Measurements from ENCODE around the gene DUSP14. TPM values are rescaled to one million over a fixed set of nuclear protein-coding genes. Genes with fewer than 3 reads are reported as not detected.
A peak's percentile ranks its signal among the peaks of the same experiment; 100 is the strongest.

DUSP14 gene
- polyA plus RNA-seq, 1 of the 3 experiments (the other 2 are of a cell fraction) = 85.8 TPM

- Histone ChIP-seq H3K4me3 (ENCODE audit: low read depth in 2 of 2, low read length in 1 of 2) (no peak overlapping the region), H3K9me2 (no peaks in the 10 kb centered on the region), H4K20me1 (ENCODE audit: insufficient read depth) (peaks cover 32% of the 10 kb centered on the region), H3K9me3 (no peaks in the 10 kb centered on the region), H3K27me3 (ENCODE audit: insufficient read depth) (no peaks in the 10 kb centered on the region), H3K4me2 (peak overlapping the region; percentile 26; the same call in 1 of the 2 replicates), H3K36me3 (replicated peaks in 1 of 2; ENCODE audit: control insufficient read depth in 1 of 2, insufficient read depth in 2 of 2, low read length in 1 of 2) (peaks cover 0 to 2% of the 10 kb centered on the region in 2 experiments), H3K9ac (no peak overlapping the region), H3F3A (replicated peaks; ENCODE audit: insufficient read depth) (peaks cover 34% of the 10 kb centered on the region), H3K79me2 (ENCODE audit: insufficient read depth) (peaks cover 94% of the 10 kb centered on the region), H2AFZ (ENCODE audit: low read depth) (no peak overlapping the region), H3K4me1 (ENCODE audit: control insufficient read depth in 1 of 2, insufficient read depth in 2 of 2, low read depth in 1 of 2, low read length in 1 of 2) (peaks cover 7 to 10% of the 10 kb centered on the region in 2 experiments; a peak in 3 of 4 replicates), H3K27ac (ENCODE audit: low read depth in 2 of 2, low read length in 1 of 2) (peak overlapping the region in 1 of 2 experiments; percentile 91; a peak in 2 of 4 replicates)
- WGBS (ENCODE audit: low lambda C conversion rate) = 74% methylated on average over 3 of the region's 3 CpGs
- ChIA-PET CTCF (interaction anchor here (0.6 to 1.9 kb wide), 3 partner anchors 12 to 33 kb away, joined by 4 to 5 read pairs (median 4); no protein-coding TSS in a partner anchor), POLR2A (interaction anchor here (0.5 kb wide), 1 partner anchor 68 kb away, joined by 3 read pairs; no protein-coding TSS in a partner anchor)
- DNase-seq = no peak
- TF ChIP-seq CTCF (IDR thresholded peaks at IDR 0.05) (no peak), TCF12 (IDR thresholded peaks at IDR 0.05) (no peak), MEF2A (IDR thresholded peaks at IDR 0.05; ENCODE audit: borderline replicate concordance, low read depth) (no peak), IRF3 (IDR thresholded peaks at IDR 0.05; ENCODE audit: low read depth, low read length) (no peak), RFX5 (IDR thresholded peaks at IDR 0.05; ENCODE audit: low read length) (no peak), NRF1 (IDR thresholded peaks at IDR 0.05; ENCODE audit: low read depth, low read length) (no peak), TEAD4 (IDR thresholded peaks at IDR 0.05; ENCODE audit: borderline replicate concordance, insufficient read depth) (no peak), SMC3 (IDR thresholded peaks at IDR 0.05; ENCODE audit: low read depth, low read length) (no peak), CHD2 (IDR thresholded peaks at IDR 0.05; ENCODE audit: low read length, partially characterized antibody) (no peak), SIN3A (IDR thresholded peaks at IDR 0.05; ENCODE audit: borderline replicate concordance, low read depth, low read length) (no peak), USF2 (IDR thresholded peaks at IDR 0.05; ENCODE audit: borderline replicate concordance, low read depth, low read length) (no peak), RAD21 (IDR thresholded peaks at IDR 0.05; ENCODE audit: low read length) (no peak), FOXJ3 (CRISPR knock-in tag; IDR thresholded peaks at IDR 0.05) (no peak), PBX3 (IDR thresholded peaks at IDR 0.05) (no peak), GABPA (IDR thresholded peaks at IDR 0.05; ENCODE audit: low read depth) (no peak), REST (IDR thresholded peaks at IDR 0.05; ENCODE audit: low read depth, low read length) (no peak), FOSL2 (IDR thresholded peaks at IDR 0.05; ENCODE audit: borderline replicate concordance, low read depth) (no peak)
These were observed 4.7 kb downstream of the DUSP14 start for GRCh38 chr17:37494401-37494831.
